ENCODE results near the gene CD109. TPM values are rescaled to one million over a fixed set of nuclear protein-coding genes. Genes with fewer than 3 reads are reported as not detected.
"Not testable (repeated sequence)": the region's sequence is repeated elsewhere in the genome, so short reads cannot be mapped to it uniquely, and the experiment has no call there.

CD109 gene
- total RNA-seq, 1 experiment from 2014 or later: 3.2 TPM

DNA sequence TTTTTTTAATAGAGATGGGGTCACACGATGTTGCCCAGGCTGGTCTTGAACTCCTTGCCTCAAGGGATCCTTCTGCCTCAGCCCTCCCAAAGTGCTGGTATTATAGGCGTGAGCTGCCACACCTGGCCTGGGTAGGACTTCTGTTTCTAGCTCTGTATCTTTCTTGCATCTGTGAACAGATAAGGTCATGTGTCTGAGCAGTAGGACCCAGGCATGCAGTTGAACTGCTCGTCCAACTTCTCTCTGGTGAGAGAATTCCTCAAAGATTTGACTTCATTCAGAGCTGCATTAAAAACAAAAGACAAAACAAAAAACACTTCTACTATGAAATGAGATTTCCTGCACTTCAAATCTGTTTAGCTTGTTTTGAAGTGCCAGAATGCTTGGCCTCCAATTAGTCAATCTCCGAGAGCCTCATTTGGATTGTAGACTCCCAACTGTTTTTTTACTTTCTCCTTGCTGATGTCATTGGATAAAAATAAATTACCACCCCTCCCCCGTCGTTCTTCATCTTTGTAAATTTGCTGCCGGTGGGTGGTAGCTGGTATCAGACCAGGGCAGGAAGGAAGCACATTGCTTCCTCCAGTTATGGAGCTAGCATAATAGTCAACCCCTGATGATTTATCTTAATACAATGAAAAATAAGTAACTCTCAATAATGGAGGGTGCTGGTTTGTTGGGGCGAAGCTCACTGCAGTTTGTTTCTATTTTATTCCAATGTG is 17.6 kb downstream of the CD109 start:
- Histone ChIP-seq H3K4me1 (ENCODE audit: insufficient read depth, low read length) (no peaks in the 10 kb centered on the region), H3T11ph (ENCODE audit: low read length) (no peak overlapping the region), H2AFZ (ENCODE audit: low read length) (no peak overlapping the region), H2AK5ac (ENCODE audit: insufficient read length, low read length) (no peak overlapping the region), H3K18ac (ENCODE audit: insufficient read length, low read depth, low read length) (no peak overlapping the region), H3K56ac (ENCODE audit: insufficient read length, low read depth, low read length) (no peak overlapping the region), H4K8ac (replicated peaks; ENCODE audit: insufficient read length, low read depth, low read length) (no peak overlapping the region), H4K91ac (ENCODE audit: insufficient read length, low read depth, low read length) (no peak overlapping the region), H3K14ac (ENCODE audit: insufficient read depth, low read length) (no peak overlapping the region), H2BK5ac (ENCODE audit: insufficient read length, low read length) (no peak overlapping the region), H2BK120ac (ENCODE audit: low read depth, low read length, poor library complexity, severe bottlenecking) (no peak overlapping the region), H2BK20ac (ENCODE audit: low read depth, low read length, poor library complexity, severe bottlenecking) (no peak overlapping the region), H3K27ac (ENCODE audit: insufficient read length, low read depth, low read length) (no peak overlapping the region), H2BK12ac (ENCODE audit: insufficient read length, low read depth, low read length) (no peak overlapping the region), H3K79me2 (ENCODE audit: insufficient read depth, low read length) (no peaks in the 10 kb centered on the region), H3K79me1 (ENCODE audit: insufficient read depth, low read depth, low read length, poor library complexity, severe bottlenecking) (no peaks in the 10 kb centered on the region), H3K27me3 (ENCODE audit: insufficient read depth, low read length) (no peaks in the 10 kb centered on the region), H3K9me3 (ENCODE audit: control insufficient read depth, low read depth, low read length) (no peaks in the 10 kb centered on the region), H2BK15ac (ENCODE audit: low read depth, low read length) (no peak overlapping the region), H4K5ac (ENCODE audit: insufficient read length, low read depth, low read length) (no peak overlapping the region), H3K23ac (ENCODE audit: insufficient read length, low read depth, low read length) (no peak overlapping the region), H3K4ac (ENCODE audit: low read depth, low read length) (no peak overlapping the region), H3K4me2 (ENCODE audit: insufficient read depth, insufficient read length, low read length) (no peak overlapping the region), H3K9ac (ENCODE audit: extremely low read depth, insufficient read length, low read length) (no peak overlapping the region), H4K20me1 (ENCODE audit: control insufficient read depth, insufficient read depth, insufficient read length) (no peaks in the 10 kb centered on the region), H3K23me2 (ENCODE audit: insufficient read length, low read depth, low read length, poor library complexity, severe bottlenecking) (no peaks in the 10 kb centered on the region)
- Mint-ChIP-seq H3K4me3 (no peak overlapping the region), H3K9me3 (0 out of 5 replicates have a peak, but pooled peaks cover 0 to 2% of the 10 kb centered on the region in 2 experiments), H3K27me3 (ENCODE audit: low read depth) (no peaks in the 10 kb centered on the region), H3K27ac (no peak overlapping the region), H3K36me3 (ENCODE audit: insufficient read depth in 1 of 3, low read depth in 3 of 3) (no peaks in the 10 kb centered on the region), H3K4me1 (peaks cover 17 to 20% of the 10 kb centered on the region in 2 experiments)
- no CpG with 5 or more reads among the region's 8 CpGs for WGBS (ENCODE audit: extremely low coverage, insufficient read length, low lambda C conversion rate)
- TF ChIP-seq, protein P1, sequence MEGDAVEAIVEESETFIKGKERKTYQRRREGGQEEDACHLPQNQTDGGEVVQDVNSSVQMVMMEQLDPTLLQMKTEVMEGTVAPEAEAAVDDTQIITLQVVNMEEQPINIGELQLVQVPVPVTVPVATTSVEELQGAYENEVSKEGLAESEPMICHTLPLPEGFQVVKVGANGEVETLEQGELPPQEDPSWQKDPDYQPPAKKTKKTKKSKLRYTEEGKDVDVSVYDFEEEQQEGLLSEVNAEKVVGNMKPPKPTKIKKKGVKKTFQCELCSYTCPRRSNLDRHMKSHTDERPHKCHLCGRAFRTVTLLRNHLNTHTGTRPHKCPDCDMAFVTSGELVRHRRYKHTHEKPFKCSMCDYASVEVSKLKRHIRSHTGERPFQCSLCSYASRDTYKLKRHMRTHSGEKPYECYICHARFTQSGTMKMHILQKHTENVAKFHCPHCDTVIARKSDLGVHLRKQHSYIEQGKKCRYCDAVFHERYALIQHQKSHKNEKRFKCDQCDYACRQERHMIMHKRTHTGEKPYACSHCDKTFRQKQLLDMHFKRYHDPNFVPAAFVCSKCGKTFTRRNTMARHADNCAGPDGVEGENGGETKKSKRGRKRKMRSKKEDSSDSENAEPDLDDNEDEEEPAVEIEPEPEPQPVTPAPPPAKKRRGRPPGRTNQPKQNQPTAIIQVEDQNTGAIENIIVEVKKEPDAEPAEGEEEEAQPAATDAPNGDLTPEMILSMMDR (conservative IDR thresholded peaks at IDR 0.05): no peak
- DNase-seq: no peak

GRCh38 chr6:73715111-73715508 is 19.1 kb downstream of the CD109 start:
- not testable (repeated sequence) for H4K5ac ChIP-seq (ENCODE audit: insufficient read length, low read depth, low read length); H3K4me1 ChIP-seq (ENCODE audit: insufficient read depth, low read length); H2BK120ac ChIP-seq (ENCODE audit: low read depth, low read length, poor library complexity, severe bottlenecking); H3K27me3 ChIP-seq (ENCODE audit: insufficient read depth, low read length); H3K23me2 ChIP-seq (ENCODE audit: insufficient read length, low read depth, low read length, poor library complexity, severe bottlenecking); H3K9me3 Mint-ChIP-seq; H3K4ac ChIP-seq (ENCODE audit: low read depth, low read length); DNase-seq; H3K79me1 ChIP-seq (ENCODE audit: insufficient read depth, low read depth, low read length, poor library complexity, severe bottlenecking); H2BK12ac ChIP-seq (ENCODE audit: insufficient read length, low read depth, low read length); H3K23ac ChIP-seq (ENCODE audit: insufficient read length, low read depth, low read length); H3K9me3 ChIP-seq (ENCODE audit: control insufficient read depth, low read depth, low read length); H3K14ac ChIP-seq (ENCODE audit: insufficient read depth, low read length); H4K20me1 ChIP-seq (ENCODE audit: control insufficient read depth, insufficient read depth, insufficient read length); H3K18ac ChIP-seq (ENCODE audit: insufficient read length, low read depth, low read length); H4K91ac ChIP-seq (ENCODE audit: insufficient read length, low read depth, low read length); H3K9ac ChIP-seq (ENCODE audit: extremely low read depth, insufficient read length, low read length); H3K4me3 Mint-ChIP-seq; H4K8ac ChIP-seq (replicated peaks; ENCODE audit: insufficient read length, low read depth, low read length); H2AK5ac ChIP-seq (ENCODE audit: insufficient read length, low read length); H3K27ac Mint-ChIP-seq; H3K56ac ChIP-seq (ENCODE audit: insufficient read length, low read depth, low read length); H2BK5ac ChIP-seq (ENCODE audit: insufficient read length, low read length); H2AFZ ChIP-seq (ENCODE audit: low read length); H3K36me3 Mint-ChIP-seq (ENCODE audit: insufficient read depth in 1 of 3, low read depth in 3 of 3); H2BK15ac ChIP-seq (ENCODE audit: low read depth, low read length); H3T11ph ChIP-seq (ENCODE audit: low read length); H2BK20ac ChIP-seq (ENCODE audit: low read depth, low read length, poor library complexity, severe bottlenecking); H3K4me2 ChIP-seq (ENCODE audit: insufficient read depth, insufficient read length, low read length); H3K27ac ChIP-seq (ENCODE audit: insufficient read length, low read depth, low read length); H3K27me3 Mint-ChIP-seq (ENCODE audit: low read depth); H3K79me2 ChIP-seq (ENCODE audit: insufficient read depth, low read length)
- peaks cover 17 to 20% of the 10 kb centered on the region in 2 experiments for H3K4me1 Mint-ChIP-seq
- WGBS (ENCODE audit: extremely low coverage, insufficient read length, low lambda C conversion rate): no CpG with 5 or more reads among the region's 5 CpGs
